Left hindlimb (tissue), 1 donor: ENCODE measurements around the gene SLC22A12.
A peak's percentile ranks its signal among the peaks of the same experiment; 100 is the strongest.
"Not testable (repeated sequence)": the region's sequence is repeated elsewhere in the genome, so short reads cannot be mapped to it uniquely, and the experiment has no call there.

Experiments
- DNase-seq: peaks from one replicate; pipeline ENCODE4 v3.0.0-alpha.2; 2018

SLC22A12 gene

GRCh38 chr11:64588701-64589100 lies 2.3 kb upstream of the SLC22A12 start:
- DNase-seq = no peak

DNA sequence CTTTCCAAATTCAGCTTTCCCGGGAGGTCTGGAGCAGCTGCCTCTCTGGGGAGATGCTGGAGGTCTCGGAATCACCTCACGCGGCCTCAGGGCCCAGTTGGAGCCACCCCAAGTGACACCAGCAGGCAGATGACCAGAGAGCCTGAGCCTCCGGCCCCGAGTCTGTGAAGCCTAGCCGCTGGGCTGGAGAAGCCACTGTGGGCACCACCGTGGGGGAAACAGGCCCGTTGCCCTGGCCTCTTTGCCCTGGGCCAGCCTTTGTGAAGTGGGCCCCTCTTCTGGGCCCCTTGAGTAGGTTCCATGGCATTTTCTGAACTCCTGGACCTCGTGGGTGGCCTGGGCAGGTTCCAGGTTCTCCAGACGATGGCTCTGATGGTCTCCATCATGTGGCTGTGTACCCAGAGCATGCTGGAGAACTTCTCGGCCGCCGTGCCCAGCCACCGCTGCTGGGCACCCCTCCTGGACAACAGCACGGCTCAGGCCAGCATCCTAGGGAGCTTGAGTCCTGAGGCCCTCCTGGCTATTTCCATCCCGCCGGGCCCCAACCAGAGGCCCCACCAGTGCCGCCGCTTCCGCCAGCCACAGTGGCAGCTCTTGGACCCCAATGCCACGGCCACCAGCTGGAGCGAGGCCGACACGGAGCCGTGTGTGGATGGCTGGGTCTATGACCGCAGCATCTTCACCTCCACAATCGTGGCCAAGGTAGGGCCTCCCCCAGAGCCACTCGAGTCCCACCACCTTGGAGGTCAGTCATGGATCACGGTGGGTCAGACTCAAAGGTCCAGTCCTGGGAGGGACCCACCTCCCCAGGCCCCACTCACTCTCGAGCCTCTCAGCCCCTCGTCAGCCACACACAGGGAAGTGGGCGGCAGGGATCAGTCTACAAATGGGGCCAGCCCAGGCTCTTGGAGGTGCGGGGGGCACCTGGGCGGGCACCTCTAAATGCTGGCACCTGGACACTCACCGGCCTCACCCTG lies 525 bp downstream of the SLC22A12 start:
- peak; percentile 22 for DNase-seq

DNA sequence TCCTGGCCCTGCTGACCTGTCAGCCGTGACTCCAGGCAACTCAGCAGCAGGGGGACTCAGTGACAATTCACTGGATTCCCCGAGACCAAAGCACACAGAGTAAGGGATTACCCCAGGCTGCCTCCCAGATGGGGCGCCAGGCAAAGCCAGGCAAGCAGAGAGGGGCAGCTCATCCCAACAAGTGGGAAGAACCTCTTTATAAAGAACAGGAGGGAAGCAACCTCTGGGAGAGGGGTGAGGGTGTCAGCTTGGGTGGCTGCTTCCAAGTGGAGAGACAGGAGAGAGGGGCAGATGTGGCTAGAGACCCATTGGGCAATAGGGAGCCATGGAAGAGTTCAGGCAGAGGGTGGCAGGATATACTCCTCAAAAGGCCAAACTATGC lies 1.2 kb downstream of the SLC22A12 start:
- DNase-seq = no peak

DNA sequence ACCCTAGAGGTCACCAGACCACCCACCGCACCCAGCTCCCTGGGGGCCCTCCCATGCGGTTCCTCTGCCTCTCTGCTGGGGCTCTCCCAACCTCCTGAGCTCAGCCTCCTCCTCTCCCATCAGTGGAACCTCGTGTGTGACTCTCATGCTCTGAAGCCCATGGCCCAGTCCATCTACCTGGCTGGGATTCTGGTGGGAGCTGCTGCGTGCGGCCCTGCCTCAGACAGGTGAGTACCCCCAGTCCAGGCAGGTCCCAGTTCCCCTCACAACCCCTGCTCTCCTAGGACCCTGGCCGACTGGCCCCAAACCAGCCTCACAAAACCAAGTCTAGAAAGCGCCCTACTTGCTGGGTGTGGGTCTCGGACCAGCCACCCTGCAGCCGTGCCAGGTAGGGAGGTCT lies 1.6 kb downstream of the SLC22A12 start:
- peak; percentile 17 for DNase-seq

DNA sequence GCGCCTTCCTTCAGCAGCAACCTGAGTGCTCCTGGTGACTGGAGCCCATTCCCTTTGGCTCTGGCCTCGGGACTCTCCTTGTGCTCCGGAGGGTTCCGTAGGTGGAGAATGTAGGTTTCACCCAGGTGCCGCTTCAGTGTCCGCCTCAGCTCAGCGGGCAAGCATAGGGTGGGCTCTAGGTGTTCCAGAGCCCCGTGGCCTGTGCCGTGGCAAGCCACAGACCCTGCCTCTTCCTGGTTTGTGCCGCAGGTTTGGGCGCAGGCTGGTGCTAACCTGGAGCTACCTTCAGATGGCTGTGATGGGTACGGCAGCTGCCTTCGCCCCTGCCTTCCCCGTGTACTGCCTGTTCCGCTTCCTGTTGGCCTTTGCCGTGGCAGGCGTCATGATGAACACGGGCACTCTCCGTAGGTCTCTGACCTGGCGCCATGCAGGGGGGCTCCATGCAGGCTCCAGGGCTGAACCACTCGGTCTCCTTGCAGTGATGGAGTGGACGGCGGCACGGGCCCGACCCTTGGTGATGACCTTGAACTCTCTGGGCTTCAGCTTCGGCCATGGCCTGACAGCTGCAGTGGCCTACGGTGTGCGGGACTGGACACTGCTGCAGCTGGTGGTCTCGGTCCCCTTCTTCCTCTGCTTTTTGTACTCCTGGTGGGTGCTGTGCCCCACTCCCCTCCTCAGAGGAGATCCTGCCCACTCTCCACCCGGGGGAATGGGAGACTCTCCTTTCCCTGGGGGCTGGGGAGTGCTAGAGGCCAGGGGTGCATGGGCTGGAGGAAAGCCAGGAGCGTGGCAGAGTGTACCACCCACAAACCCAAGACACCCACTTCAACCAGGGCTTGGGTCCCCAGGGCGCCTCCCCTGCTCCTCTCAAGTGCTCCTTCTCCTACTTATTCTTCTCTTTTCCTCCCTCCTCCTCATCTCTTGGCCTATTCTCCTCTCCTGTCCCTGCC lies 2.4 kb downstream of the SLC22A12 start:
- DNase-seq = peak; percentile 24

GRCh38 chr11:64594159-64594939 lies 3.3 kb downstream of the SLC22A12 start:
- DNase-seq = no peak

- DNase-seq = not testable (repeated sequence)
These were observed 4.9 kb downstream of the SLC22A12 start for GRCh38 chr11:64595922-64596321.

- peak; percentile 3 for DNase-seq
These were observed 6.7 kb downstream of the SLC22A12 start for GRCh38 chr11:64597671-64598101.

- peak; percentile 12 for DNase-seq
These were observed 7.2 kb downstream of the SLC22A12 start for GRCh38 chr11:64598106-64598796.

GRCh38 chr11:64598797-64599697 lies 8.0 kb downstream of the SLC22A12 start:
- no peak for DNase-seq

DNA sequence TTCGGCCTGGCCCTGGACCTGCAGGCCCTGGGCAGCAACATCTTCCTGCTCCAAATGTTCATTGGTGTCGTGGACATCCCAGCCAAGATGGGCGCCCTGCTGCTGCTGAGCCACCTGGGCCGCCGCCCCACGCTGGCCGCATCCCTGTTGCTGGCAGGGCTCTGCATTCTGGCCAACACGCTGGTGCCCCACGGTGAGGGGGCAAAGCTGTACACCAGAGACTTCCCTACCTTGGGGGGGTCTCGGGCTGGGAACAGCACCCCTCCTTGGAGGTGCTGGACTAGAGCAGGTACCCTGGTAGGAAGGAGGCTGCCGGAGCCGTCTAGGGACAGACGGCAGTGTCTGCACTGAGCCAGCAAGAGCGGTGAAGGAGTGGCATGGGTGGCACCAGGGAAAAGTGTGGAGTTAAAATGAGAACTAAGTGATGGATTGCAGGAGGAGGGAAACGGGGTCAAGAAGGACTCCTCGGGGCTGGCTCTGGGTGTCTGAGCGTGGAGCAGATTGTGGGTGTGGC lies 8.7 kb downstream of the SLC22A12 start:
- DNase-seq = no peak

- DNase-seq = no peak
These were observed 9.4 kb downstream of the SLC22A12 start for GRCh38 chr11:64600281-64600992.

GRCh38 chr11:64601605-64602465 lies 10.8 kb downstream of the SLC22A12 start:
- DNase-seq = no peak

GRCh38 chr11:64602466-64603070 lies 11.5 kb downstream of the SLC22A12 start:
- DNase-seq = no peak

- DNase-seq = no peak
These were observed 12.5 kb downstream of the SLC22A12 start for GRCh38 chr11:64603411-64604110.

GRCh38 chr11:64604458-64605243 lies 13.6 kb downstream of the SLC22A12 start:
- DNase-seq = no peak

GRCh38 chr11:64605244-64605560 lies 14.2 kb downstream of the SLC22A12 start:
- DNase-seq = no peak
